ENCODE data around the gene PAXX.
A peak's percentile ranks its signal among the peaks of the same experiment; 100 is the strongest.

PAXX gene

GRCh38 chr9:136968333-136969127, 23.7 kb upstream of the PAXX start:
- DNase-seq = no peak

DNA sequence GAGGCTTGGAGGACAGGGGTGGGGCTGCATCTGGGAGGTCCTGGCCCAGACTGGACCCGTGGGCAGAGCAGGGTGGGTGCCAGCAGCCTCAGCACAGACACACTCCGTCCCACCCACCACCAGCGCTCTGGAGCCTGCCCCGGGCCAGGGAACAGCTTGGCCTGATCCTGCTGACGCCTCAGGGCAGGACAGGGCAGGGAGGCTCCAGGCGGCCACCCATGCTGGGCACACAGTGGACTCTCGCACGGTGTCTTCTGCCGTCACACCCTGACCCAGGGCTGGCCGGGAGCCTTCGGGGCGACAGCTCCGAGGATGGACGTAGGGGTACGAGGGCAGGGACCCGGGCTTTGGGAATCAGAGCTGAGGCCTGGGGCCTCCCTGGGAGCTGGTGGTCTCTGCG, 23.1 kb upstream of the PAXX start:
- no peak for DNase-seq

DNA sequence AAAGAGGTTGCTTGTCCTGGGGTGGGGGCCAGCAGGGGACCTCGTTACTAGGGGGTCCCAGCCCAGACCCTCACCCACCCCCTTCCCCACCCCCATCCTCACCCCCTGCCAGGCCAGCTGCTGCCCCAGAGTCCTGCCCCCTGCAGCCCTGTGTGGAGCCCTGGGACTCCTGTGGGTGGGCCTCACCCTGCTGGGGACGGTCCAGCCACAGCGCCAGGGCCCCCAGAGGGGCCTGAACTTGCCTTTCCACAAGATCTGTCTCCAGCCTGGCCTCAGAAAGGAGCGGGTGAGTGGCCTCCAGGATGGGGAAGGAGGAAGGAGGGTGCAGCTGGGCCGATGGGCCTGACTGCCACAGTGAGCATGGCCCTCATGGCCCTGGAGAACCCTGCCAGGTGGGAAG, 22.4 kb upstream of the PAXX start:
- DNase-seq = no peak

- no peak for DNase-seq
These were observed 21.9 kb upstream of the PAXX start for GRCh38 chr9:136970361-136970760.

- DNase-seq = no peak
These were observed 20.5 kb upstream of the PAXX start for GRCh38 chr9:136971746-136972145.

GRCh38 chr9:136972335-136972734, 19.9 kb upstream of the PAXX start:
- DNase-seq = no peak

- DNase-seq = no peak
These were observed 19.5 kb upstream of the PAXX start for GRCh38 chr9:136972743-136973142.

DNA sequence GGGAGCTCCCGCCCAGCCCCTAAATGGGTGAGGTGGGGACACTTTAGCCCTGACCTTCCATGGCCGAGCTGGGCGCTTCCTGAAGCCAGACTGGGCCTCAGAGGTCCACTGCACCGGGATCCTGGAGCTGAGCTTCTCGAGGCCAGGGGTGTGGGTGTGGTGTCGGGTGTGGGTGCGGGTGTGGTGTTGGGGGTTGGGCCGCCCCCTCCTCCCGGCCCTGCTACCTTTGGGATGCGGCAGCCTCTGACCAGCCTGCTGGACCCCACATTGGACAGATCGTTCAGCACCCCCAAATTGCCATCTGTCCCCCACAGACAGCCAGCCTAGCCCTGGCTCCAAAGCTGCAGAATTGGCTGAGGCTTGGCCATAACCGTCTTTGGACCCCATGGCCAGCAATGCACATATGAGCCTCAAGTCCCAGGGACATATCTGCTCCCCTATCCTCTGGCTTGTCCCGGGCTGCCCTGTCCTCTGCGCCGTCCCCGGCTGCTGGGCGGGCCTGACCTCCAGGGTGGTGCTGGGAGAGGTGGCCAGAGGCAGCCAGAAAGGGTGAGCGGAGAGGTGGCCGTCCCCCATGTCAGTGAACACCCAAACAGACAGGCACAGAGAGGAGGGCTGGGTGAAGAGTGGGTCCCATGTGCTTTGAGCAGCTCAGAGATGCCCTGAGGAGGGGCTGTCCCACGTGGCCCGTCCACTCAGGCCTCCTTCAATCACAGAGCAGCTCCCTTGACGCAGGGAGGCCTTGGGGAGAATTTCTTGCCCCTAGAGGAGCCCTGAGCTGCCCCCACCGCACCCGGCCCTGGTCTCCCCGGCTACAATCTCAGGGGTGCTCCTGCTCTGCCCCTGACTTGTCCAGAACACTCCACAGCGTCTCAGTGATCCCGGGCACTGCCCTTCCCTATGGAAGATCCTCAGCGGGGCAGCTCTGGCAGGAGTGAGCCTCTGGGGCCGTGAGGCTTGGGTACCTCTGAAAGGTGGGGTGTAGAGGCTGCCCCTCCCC, 18.3 kb upstream of the PAXX start:
- DNase-seq = no peak

DNA sequence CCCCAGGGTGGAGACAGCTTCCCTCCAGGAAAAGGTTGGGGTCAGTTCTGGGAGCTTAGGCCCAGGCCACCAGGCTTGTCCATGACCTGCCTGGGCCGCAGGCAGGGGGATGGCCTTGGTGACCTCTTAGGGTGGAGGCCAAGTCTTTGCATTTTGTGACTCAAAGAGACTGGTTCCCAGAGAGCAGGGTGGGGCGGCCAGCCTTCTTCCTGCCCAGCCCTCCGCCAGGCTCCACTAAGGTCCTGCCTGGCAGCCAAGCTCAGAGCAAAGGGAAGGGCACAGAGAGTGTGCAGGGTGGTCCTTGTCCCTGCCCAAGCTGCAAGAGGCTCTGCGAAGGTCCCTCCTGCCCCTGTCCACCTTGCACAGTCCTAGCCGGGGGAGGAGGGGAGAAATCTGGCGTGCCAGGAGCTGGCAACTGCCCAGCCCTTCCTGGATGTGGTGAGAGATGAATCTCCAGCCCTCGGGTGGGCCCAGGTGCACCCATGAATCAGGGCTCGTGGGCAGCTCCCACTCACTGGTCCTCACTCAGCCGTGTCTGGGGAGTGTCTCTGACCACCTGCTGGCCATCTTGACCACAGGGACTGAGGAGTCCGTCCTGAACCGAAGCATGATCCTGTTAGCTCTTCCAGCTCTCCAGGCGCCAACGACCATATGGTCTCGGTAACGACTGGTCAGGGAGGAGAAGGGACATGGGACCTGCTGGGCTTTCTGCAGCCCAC, 17.2 kb upstream of the PAXX start:
- DNase-seq = peak; percentile 29

DNA sequence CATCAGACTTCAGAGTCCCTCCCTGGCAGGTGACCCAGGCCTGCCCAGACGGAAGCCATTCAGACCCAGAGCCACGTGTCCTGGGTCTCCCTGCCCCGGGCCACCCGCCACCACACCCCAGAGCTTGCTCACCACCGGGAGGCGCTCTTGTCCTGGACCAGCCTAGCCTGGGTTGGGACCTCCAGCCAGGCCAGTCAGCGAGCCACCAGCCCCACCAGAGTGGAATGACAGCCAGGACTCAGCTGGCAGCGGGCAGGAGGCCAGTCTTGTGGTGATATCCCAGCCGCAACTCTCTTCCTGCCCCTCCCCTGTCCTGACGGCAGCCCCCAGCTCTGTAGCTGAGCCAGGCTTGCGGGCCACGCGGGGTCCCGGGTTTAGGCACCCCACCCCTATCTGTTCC, 16.6 kb upstream of the PAXX start:
- DNase-seq = no peak

GRCh38 chr9:136977223-136977622, 15.0 kb upstream of the PAXX start, which contains the start of gene PTGDS:
Gene PTGDS (plus strand): TSS chr9:136977504. CDS start chr9:136977579, 75 bp downstream.
- DNase-seq = no peak

- DNase-seq = no peak
These were observed 14.6 kb upstream of the PAXX start for GRCh38 chr9:136977649-136978072.

DNA sequence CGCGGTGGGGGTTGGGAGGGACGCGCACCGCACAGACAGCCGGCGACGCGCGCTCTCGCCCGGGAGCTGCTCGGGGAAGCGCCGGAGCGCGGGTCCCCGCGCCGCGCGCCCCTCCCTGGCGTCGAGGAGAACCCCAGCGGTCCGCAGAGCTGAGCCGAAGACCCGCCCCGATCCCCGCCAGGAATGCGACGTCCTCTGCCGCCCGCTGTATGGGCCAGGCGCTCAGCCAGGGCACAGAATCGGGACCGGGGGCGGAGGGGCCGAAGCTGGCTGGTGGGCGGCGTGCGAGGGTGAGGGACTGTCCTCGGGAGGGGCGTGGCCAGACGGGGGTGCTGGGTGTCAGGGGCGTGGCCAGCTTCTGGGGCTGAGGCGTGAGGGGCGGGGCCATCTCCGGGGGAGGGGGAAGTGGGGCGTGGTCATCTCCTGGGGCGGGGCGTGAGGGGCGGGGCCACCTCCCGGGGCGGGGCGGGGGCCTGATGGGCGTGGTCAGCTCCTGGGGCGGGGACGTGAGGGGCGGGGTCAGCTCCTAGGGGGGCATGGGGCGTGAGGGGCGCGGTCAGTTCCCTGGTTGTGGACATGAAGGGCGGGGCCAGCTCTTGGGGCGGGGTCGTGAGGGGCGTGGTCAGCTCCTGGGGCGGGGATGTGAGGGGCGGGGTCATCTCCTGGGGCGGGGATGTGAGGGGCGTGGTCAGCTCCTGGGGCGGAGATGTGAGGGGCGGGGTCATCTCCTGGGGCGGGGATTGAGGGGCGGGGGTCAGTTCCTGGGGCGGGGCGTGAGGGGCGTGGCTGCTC, 14.0 kb upstream of the PAXX start:
- DNase-seq = peak; percentile 39

DNA sequence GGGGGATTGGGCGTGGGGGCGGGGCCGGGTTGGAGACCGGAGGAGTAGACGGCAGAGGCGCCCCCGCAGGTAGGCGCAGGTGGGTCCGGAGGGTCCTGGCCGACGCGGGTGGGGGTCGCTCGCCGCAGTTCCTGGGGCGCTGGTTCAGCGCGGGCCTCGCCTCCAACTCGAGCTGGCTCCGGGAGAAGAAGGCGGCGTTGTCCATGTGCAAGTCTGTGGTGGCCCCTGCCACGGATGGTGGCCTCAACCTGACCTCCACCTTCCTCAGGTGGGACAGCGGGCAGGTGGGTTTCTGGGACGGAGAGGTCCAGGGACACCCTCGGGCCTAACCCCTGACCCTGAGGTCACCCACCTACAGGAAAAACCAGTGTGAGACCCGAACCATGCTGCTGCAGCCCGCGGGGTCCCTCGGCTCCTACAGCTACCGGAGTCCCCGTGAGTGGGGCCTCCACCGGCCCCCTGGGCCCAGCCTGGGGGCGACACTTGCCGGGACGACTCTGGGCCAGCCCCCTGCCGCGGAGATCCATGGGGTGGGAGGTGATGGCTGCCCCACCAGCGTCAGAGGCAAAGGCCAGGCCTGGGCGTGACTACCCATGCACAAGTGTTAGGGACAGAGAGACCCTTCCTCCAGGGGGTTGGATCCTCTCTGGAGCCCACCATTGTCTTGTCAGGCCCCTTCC, 13.2 kb upstream of the PAXX start:
- DNase-seq = no peak

DNA sequence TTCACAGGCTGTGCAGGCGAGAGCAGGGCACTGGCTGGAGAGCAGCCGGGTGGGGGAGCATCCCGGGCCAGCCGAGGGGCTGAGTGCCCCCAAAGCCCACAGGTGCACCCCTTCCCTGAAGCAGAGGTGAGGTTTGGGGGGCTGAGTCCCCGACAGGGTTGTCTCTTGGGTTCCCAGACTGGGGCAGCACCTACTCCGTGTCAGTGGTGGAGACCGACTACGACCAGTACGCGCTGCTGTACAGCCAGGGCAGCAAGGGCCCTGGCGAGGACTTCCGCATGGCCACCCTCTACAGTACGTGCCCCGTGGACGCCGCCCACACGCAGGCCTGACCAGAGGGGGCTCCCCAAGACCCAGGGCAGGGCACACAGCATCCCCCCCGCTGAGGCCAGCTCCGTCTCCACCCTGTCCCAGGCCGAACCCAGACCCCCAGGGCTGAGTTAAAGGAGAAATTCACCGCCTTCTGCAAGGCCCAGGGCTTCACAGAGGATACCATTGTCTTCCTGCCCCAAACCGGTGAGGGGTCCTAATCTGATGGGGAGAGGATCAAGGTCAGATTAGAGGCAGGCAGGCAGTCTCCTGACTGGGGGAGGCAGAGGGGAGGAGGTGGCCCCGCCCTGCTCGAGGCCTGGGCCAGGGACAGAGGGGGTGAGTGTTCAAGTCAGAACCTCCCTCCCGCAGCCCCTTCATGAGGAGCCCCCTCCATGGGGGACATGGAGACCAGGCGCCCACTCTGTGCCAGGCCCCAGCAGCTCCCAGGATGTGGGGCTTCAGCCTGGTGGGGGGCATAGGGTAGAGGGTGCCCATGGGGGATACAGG, 12.2 kb upstream of the PAXX start:
- no peak for DNase-seq

DNA sequence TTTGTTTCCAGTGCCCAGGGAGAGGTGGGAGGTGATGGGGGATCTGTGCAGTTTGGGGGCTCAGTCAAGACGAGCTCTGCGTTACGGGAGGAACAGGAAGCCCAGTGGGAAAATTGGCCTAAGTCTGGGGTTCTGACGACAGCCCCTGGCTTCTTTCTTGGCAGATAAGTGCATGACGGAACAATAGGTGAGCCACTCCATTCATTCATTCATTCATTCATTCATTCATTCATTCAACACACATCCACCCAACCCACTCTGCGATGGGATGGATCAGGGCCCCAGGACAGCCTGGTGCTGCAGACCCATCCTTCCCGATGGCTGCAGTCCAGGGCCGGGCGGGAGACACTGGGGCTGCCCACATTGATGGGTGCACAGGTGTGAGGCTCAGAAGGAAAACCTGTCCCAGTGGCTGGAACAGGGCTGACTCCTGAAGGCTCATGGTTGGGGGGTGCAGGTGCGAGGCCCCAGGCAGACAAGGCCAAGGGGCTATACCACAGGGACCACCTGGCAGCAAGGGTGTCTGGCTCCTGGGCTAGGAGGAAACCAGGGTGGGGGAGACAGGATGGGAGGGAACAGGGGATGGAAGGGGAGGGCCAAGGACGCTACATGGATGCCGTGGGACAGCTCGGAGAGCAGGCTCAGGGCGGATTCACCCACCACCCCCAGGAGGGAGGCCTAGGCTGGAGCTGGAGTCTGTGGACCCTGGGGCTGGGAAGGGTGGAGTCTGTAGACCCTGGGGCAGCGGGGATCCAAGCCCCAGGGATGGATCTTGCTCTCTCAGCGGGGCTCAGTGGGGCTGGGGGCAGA, 11.3 kb upstream of the PAXX start:
- no peak for DNase-seq

- no peak for DNase-seq
These were observed 10.5 kb upstream of the PAXX start for GRCh38 chr9:136981588-136982231.

DNA sequence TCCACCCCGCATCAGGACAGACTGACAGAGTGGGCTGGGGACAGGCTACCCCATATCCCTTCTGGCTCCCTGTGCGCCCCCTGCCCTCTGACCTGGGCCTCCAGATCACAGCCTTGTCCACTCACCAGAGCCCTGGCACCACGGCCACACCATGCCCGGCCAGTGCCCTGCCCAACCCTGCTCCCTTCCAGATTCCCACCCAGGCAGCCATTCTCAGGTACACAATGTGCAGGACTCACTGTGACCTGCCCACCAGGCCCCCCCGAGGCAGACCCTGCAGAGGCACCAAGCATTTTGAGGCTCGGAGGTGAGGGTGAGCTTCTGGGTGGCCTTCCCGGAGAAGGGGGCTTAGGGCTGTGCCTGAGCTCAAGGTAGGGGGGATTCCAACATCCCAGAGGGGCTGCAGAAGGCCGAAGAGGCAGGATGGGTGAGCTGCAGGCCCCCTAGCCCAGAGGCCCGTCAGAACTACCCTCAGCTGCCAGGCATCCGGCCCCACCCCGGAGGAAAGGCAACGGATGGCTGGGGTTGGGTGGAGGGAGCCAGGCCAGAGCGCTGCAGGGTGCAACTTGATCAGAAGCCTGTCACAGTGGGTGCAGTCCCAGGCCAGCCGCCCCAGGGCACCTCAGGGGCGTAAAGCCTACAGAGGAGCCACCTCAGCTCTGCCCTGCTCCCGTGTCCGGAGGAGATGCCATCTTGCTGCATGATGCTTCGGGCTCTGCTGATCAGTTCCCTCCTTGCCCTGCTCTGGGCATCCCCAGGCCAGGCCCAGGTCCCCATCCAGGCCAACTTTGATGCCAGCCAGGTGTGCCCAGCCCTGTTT, 9.8 kb upstream of the PAXX start, which contains the start of gene LCNL1:
Gene LCNL1, plus strand, starts transcription at position 762 of the 820 bp plus-strand sequence. CDS start 594 bp downstream, outside the sequence.
- DNase-seq = no peak
